ENCODE data around the gene ATP5MG.
A peak's percentile ranks its signal among the peaks of the same experiment; 100 is the strongest.
"Not testable (repeated sequence)": the region's sequence is repeated elsewhere in the genome, so short reads cannot be mapped to it uniquely, and the experiment has no call there.

The ATP5MG gene

GRCh38 chr11:118398791-118399559 lies 2.4 kb upstream of the ATP5MG start:
- Histone ChIP-seq H4K8ac (ENCODE audit: low read depth, low read length) (no peak overlapping the region), H3K9ac (ENCODE audit: low read length) (no peak overlapping the region), H3K18ac (ENCODE audit: low read length) (no peak overlapping the region), H2BK5ac (ENCODE audit: low read length) (no peak overlapping the region), H3K4me1 (ENCODE audit: control insufficient read depth, low read depth, low read length) (no peaks in the 10 kb centered on the region), H4K5ac (ENCODE audit: low read length) (no peak overlapping the region), H3K4me2 (ENCODE audit: low read length) (no peak overlapping the region), H3K79me2 (ENCODE audit: control insufficient read depth, insufficient read depth, low read length) (peaks cover 20% of the 10 kb centered on the region), H3K79me1 (ENCODE audit: low read length) (peaks cover 6% of the 10 kb centered on the region), H2BK15ac (replicated peaks; ENCODE audit: low read depth) (no peak overlapping the region), H3K4ac (ENCODE audit: low read depth, low read length) (no peak overlapping the region), H3K27me3 (ENCODE audit: insufficient read depth, low read length, poor library complexity) (no peaks in the 10 kb centered on the region), H3K56ac (ENCODE audit: low read length) (no peak overlapping the region), H3K4me3 (ENCODE audit: low read length) (no peak overlapping the region), H2BK120ac (ENCODE audit: low read depth, low read length) (no peak overlapping the region), H3K36me3 (ENCODE audit: control insufficient read depth, insufficient read depth, low read length) (peaks cover 2% of the 10 kb centered on the region), H3K23ac (ENCODE audit: low read length) (no peak overlapping the region), H2AK5ac (ENCODE audit: low read length) (no peak overlapping the region), H3K27ac (ENCODE audit: low read depth, low read length) (no peak overlapping the region)
- no peak for DNase-seq
- WGBS (ENCODE audit: extremely low coverage, insufficient coverage, low lambda C conversion rate): no CpG with 5 or more reads among the region's 3 CpGs

GRCh38 chr11:118401880-118402590 lies 629 bp downstream of the ATP5MG start:
- peaks cover 2% of the 10 kb centered on the region for H3K36me3 ChIP-seq (ENCODE audit: control insufficient read depth, insufficient read depth, low read length)
- no CpG with 5 or more reads among the region's 22 CpGs for WGBS (ENCODE audit: extremely low coverage, insufficient coverage, low lambda C conversion rate)
- peak; percentile 31 for DNase-seq

GRCh38 chr11:118402594-118402993 lies 1.2 kb downstream of the ATP5MG start:
- not testable (repeated sequence) for H3K23ac ChIP-seq (ENCODE audit: low read length); H3K27me3 ChIP-seq (ENCODE audit: insufficient read depth, low read length, poor library complexity); H4K8ac ChIP-seq (ENCODE audit: low read depth, low read length); H2BK5ac ChIP-seq (ENCODE audit: low read length); H3K4me1 ChIP-seq (ENCODE audit: control insufficient read depth, low read depth, low read length); H3K27ac ChIP-seq (ENCODE audit: low read depth, low read length); H2BK120ac ChIP-seq (ENCODE audit: low read depth, low read length); H3K4ac ChIP-seq (ENCODE audit: low read depth, low read length); H2BK15ac ChIP-seq (replicated peaks; ENCODE audit: low read depth); H3K36me3 ChIP-seq (ENCODE audit: control insufficient read depth, insufficient read depth, low read length); DNase-seq; H3K18ac ChIP-seq (ENCODE audit: low read length); H2AK5ac ChIP-seq (ENCODE audit: low read length); H4K5ac ChIP-seq (ENCODE audit: low read length)
- Histone ChIP-seq H3K4me2 (ENCODE audit: low read length) (peak overlapping the region; percentile 93), H3K79me2 (ENCODE audit: control insufficient read depth, insufficient read depth, low read length) (peaks cover 35% of the 10 kb centered on the region), H3K9ac (ENCODE audit: low read length) (peak overlapping the region; percentile 76), H3K4me3 (ENCODE audit: low read length) (peak overlapping the region; percentile 97), H3K56ac (ENCODE audit: low read length) (peak overlapping the region; percentile 86), H3K79me1 (ENCODE audit: low read length) (peaks cover 10% of the 10 kb centered on the region)
- no CpG with 5 or more reads among the region's 7 CpGs for WGBS (ENCODE audit: extremely low coverage, insufficient coverage, low lambda C conversion rate)

More at GRCh38 chr11:118401880-118402590, 629 bp downstream of the ATP5MG start:
- H3K4me1 ChIP-seq (ENCODE audit: control insufficient read depth, low read depth, low read length): no peaks in the 10 kb centered on the region
- H3K4ac ChIP-seq (ENCODE audit: low read depth, low read length): no peak overlapping the region
- H3K79me1 ChIP-seq (ENCODE audit: low read length): peaks cover 10% of the 10 kb centered on the region
- peak overlapping the region; percentile 76 for H3K9ac ChIP-seq (ENCODE audit: low read length)
- no peak overlapping the region for H4K5ac ChIP-seq (ENCODE audit: low read length)
- no peak overlapping the region for H4K8ac ChIP-seq (ENCODE audit: low read depth, low read length)
- no peak overlapping the region for H2BK5ac ChIP-seq (ENCODE audit: low read length)
- H3K4me2 ChIP-seq (ENCODE audit: low read length): peak overlapping the region; percentile 93
- H2AK5ac ChIP-seq (ENCODE audit: low read length): peak overlapping the region; percentile 83
- H3K18ac ChIP-seq (ENCODE audit: low read length): peak overlapping the region; percentile 43
- H3K4me3 ChIP-seq (ENCODE audit: low read length): peak overlapping the region; percentile 97
- no peak overlapping the region for H2BK15ac ChIP-seq (replicated peaks; ENCODE audit: low read depth)
- no peak overlapping the region for H3K23ac ChIP-seq (ENCODE audit: low read length)
- H3K79me2 ChIP-seq (ENCODE audit: control insufficient read depth, insufficient read depth, low read length): peaks cover 35% of the 10 kb centered on the region
- peak overlapping the region; percentile 86 for H3K56ac ChIP-seq (ENCODE audit: low read length)
- no peaks in the 10 kb centered on the region for H3K27me3 ChIP-seq (ENCODE audit: insufficient read depth, low read length, poor library complexity)
- H3K27ac ChIP-seq (ENCODE audit: low read depth, low read length): peak overlapping the region; percentile 4
- H2BK120ac ChIP-seq (ENCODE audit: low read depth, low read length): no peak overlapping the region

- Histone ChIP-seq H3K79me2 (ENCODE audit: control insufficient read depth, insufficient read depth, low read length) (peaks cover 33% of the 10 kb centered on the region), H2BK5ac (ENCODE audit: low read length) (no peak overlapping the region)
These were observed 5.3 kb downstream of the ATP5MG start for GRCh38 chr11:118406599-118407166.

GRCh38 chr11:118410055-118410745 lies 8.8 kb downstream of the ATP5MG start:
- Histone ChIP-seq H3K4me3 (ENCODE audit: low read length) (no peak overlapping the region), H2AK5ac (ENCODE audit: low read length) (no peak overlapping the region), H3K27me3 (ENCODE audit: insufficient read depth, low read length, poor library complexity) (no peaks in the 10 kb centered on the region), H3K79me1 (ENCODE audit: low read length) (peaks cover 4% of the 10 kb centered on the region), H4K5ac (ENCODE audit: low read length) (no peak overlapping the region), H3K4me2 (ENCODE audit: low read length) (no peak overlapping the region), H3K18ac (ENCODE audit: low read length) (no peak overlapping the region), H4K8ac (ENCODE audit: low read depth, low read length) (no peak overlapping the region), H3K23ac (ENCODE audit: low read length) (no peak overlapping the region), H3K36me3 (ENCODE audit: control insufficient read depth, insufficient read depth, low read length) (peaks cover 2% of the 10 kb centered on the region), H3K56ac (ENCODE audit: low read length) (no peak overlapping the region), H2BK5ac (ENCODE audit: low read length) (no peak overlapping the region), H3K4me1 (ENCODE audit: control insufficient read depth, low read depth, low read length) (no peaks in the 10 kb centered on the region), H3K4ac (ENCODE audit: low read depth, low read length) (no peak overlapping the region), H3K79me2 (ENCODE audit: control insufficient read depth, insufficient read depth, low read length) (peaks cover 6% of the 10 kb centered on the region), H3K27ac (ENCODE audit: low read depth, low read length) (no peak overlapping the region), H3K9ac (ENCODE audit: low read length) (no peak overlapping the region), H2BK120ac (ENCODE audit: low read depth, low read length) (no peak overlapping the region), H2BK15ac (replicated peaks; ENCODE audit: low read depth) (no peak overlapping the region)
- no CpG with 5 or more reads among the region's 7 CpGs for WGBS (ENCODE audit: extremely low coverage, insufficient coverage, low lambda C conversion rate)
- DNase-seq: no peak

More at GRCh38 chr11:118406599-118407166, 5.3 kb downstream of the ATP5MG start:
- Histone ChIP-seq H3K18ac (ENCODE audit: low read length) (no peak overlapping the region), H3K36me3 (ENCODE audit: control insufficient read depth, insufficient read depth, low read length) (peaks cover 2% of the 10 kb centered on the region), H4K5ac (ENCODE audit: low read length) (no peak overlapping the region), H3K4me3 (ENCODE audit: low read length) (no peak overlapping the region), H3K27me3 (ENCODE audit: insufficient read depth, low read length, poor library complexity) (no peaks in the 10 kb centered on the region), H3K27ac (ENCODE audit: low read depth, low read length) (no peak overlapping the region), H3K4ac (ENCODE audit: low read depth, low read length) (no peak overlapping the region), H3K4me2 (ENCODE audit: low read length) (no peak overlapping the region), H3K9ac (ENCODE audit: low read length) (no peak overlapping the region), H2BK120ac (ENCODE audit: low read depth, low read length) (no peak overlapping the region), H3K79me1 (ENCODE audit: low read length) (peaks cover 9% of the 10 kb centered on the region), H3K23ac (ENCODE audit: low read length) (no peak overlapping the region), H2AK5ac (ENCODE audit: low read length) (no peak overlapping the region), H4K8ac (ENCODE audit: low read depth, low read length) (no peak overlapping the region), H3K56ac (ENCODE audit: low read length) (no peak overlapping the region), H2BK15ac (replicated peaks; ENCODE audit: low read depth) (no peak overlapping the region), H3K4me1 (ENCODE audit: control insufficient read depth, low read depth, low read length) (no peaks in the 10 kb centered on the region)
- WGBS (ENCODE audit: extremely low coverage, insufficient coverage, low lambda C conversion rate): no CpG with 5 or more reads among the region's 7 CpGs
- no peak for DNase-seq
